Endothelial cell of umbilical vein (primary cell): ENCODE measurements around the gene CRTC1. TPM values are rescaled to one million over a fixed set of nuclear protein-coding genes. Genes with fewer than 3 reads are reported as not detected.
"Not testable (repeated sequence)": the region's sequence is repeated elsewhere in the genome, so short reads cannot be mapped to it uniquely, and the experiment has no call there.

Source experiments
- BruUV-seq: library from RNA; stranded (reverse); fragments of 400-500 nt; replicated peaks from 2 replicates; lab custom pipeline; 2021; lab: Mats Ljungman, UMichigan
- CTCF ChIA-PET: fragments of 300-600, 350-600 bp; sonication (Branson Sonifier 250); formaldehyde crosslinking; loops from one replicate; lab custom pipeline; 2021; ENCODE audit warnings: antibody characterized with exemption, inconsistent platforms; lab: Charles Lee
- POLR2A ChIA-PET: fragments of 300-600, 350-600 bp; sonication (Branson Sonifier 250); formaldehyde crosslinking; loops from one replicate; lab custom pipeline; 2021; ENCODE audit warnings: antibody characterized with exemption, inconsistent platforms; lab: Charles Lee
- DNase-seq: peaks from one replicate; pipeline ENCODE4 v3.0.0-alpha.2; 2011; ENCODE audit warnings: low read depth, low spot score
- FAIRE-seq: peaks from 2 replicates; lab custom pipeline; 2011; peaks lifted over from hg19 to GRCh38; lab: Jason Lieb, UNC
- H2AFZ ChIP-seq: 2 replicates; pipeline ENCODE4 v1.6.0; 2012; ENCODE audit warnings: low read depth, low read length, control low read depth, inconsistent platforms
- H3K27ac ChIP-seq: 2 replicates; pipeline ENCODE4 v1.5.1; 2011; ENCODE audit warnings: low read depth, mild to moderate bottlenecking, control low read depth, low read length, moderate library complexity; ENCODE audit not compliant: insufficient read depth
- H3K27me3 ChIP-seq, 2 experiments: 2 replicates each; pipeline versions ENCODE4 v1.6.0 to v1.6.1; 2011; ENCODE audit warnings: low read length in 2 of 2, mixed read lengths in 1 of 2; ENCODE audit not compliant: control insufficient read depth in 2 of 2, insufficient read depth in 2 of 2
- H3K36me3 ChIP-seq, 2 experiments: 2 replicates in 1 of 2; 3 replicates in 1 of 2; pipeline ENCODE4 v1.5.1; 2011; ENCODE audit warnings: low read length in 2 of 2, mild to moderate bottlenecking in 1 of 2, moderate library complexity in 1 of 2; ENCODE audit not compliant: control insufficient read depth in 2 of 2, insufficient read depth in 2 of 2; ENCODE audit errors: extremely low read depth in 1 of 2
- H3K4me1 ChIP-seq: 3 replicates; pipeline ENCODE4 v1.5.1; 2011; ENCODE audit warnings: mild to moderate bottlenecking, low read length; ENCODE audit not compliant: control insufficient read depth, insufficient read depth; ENCODE audit errors: extremely low read depth
- H3K4me2 ChIP-seq: 2 replicates; pipeline ENCODE4 v1.6.1; 2011; ENCODE audit warnings: low read length, control low read depth, mixed read lengths; ENCODE audit not compliant: insufficient read depth
- H3K4me3 ChIP-seq, 3 experiments: fragments of 200-600 bp in 1 of 3; sonication (generic), shearing (Covaris generic) in 1 of 3; replicated peaks in 1 of 3; 2 replicates each; pipeline ENCODE4 v1.5.1; 2011 to 2016; ENCODE audit warnings: control low read depth in 3 of 3, low read length in 3 of 3, mild to moderate bottlenecking in 2 of 3, inconsistent platforms in 1 of 3, low read depth in 1 of 3, moderate library complexity in 1 of 3; ENCODE audit not compliant: insufficient read depth in 1 of 3
- H3K79me2 ChIP-seq: 2 replicates; pipeline ENCODE4 v1.6.0; 2012; ENCODE audit warnings: low read length, inconsistent platforms; ENCODE audit not compliant: control insufficient read depth, insufficient read depth
- H3K9ac ChIP-seq: replicated peaks from 2 replicates; pipeline ENCODE3; 2011; ENCODE audit warnings: low read length, control low read depth; ENCODE audit not compliant: insufficient read depth; ENCODE audit errors: extremely low read depth
- H3K9me1 ChIP-seq: replicated peaks from 3 replicates; pipeline ENCODE4 v1.6.0; 2011; ENCODE audit warnings: mild to moderate bottlenecking, low read length; ENCODE audit not compliant: control insufficient read depth, insufficient read depth; ENCODE audit errors: extremely low read depth
- H3K9me3 ChIP-seq: replicated peaks from 2 replicates; pipeline ENCODE4 v1.5.1; 2012; ENCODE audit warnings: low read length, inconsistent platforms; ENCODE audit not compliant: control insufficient read depth, insufficient read depth
- H4K20me1 ChIP-seq: replicated peaks from 2 replicates; pipeline ENCODE3; 2011; ENCODE audit warnings: mild to moderate bottlenecking, low read length; ENCODE audit not compliant: control insufficient read depth, insufficient read depth; ENCODE audit errors: extremely low read depth
- FOS ChIP-seq: IDR thresholded peaks from 2 replicates; pipeline ENCODE4 v1.6.1; 2011; ENCODE audit warnings: mild to moderate bottlenecking, low read length, moderate library complexity, borderline replicate concordance; ENCODE audit not compliant: insufficient read depth
- POLR2A ChIP-seq: IDR thresholded peaks from 2 replicates; pipeline ENCODE4 v1.6.1; 2012; ENCODE audit warnings: low read depth, mild to moderate bottlenecking, control low read depth, low read length
- dilution Hi-C: fragments of 300-500 bp; cut with MboI; formaldehyde crosslinking; loops from one replicate; pipeline ENCODE4 v1.15.0; 2019; ENCODE audit warnings: low sequenced_read_pairs; ENCODE audit not compliant: extremely low pct_ligation_motif_present
- intact Hi-C: fragments of 100-400 bp; cut with micrococcal nuclease; formaldehyde crosslinking; loops from one replicate; pipeline ENCODE4 v1.10.0; 2022
- polyA plus RNA-seq, 4 experiments: library from polyadenylated mRNA; depleted of rRNA in 3 of 4; stranded (reverse) in 3 of 4; unstranded in 1 of 4; fragments of >200 nt; gene quantifications; 2 replicates each; pipeline versions ENCODE4 v1.2.1 to v1.2.3, GENCODE V29; 2011 to 2012; ENCODE audit warnings: missing spikeins in 1 of 4
- total RNA-seq: library from RNA; stranded (reverse); gene quantifications from 2 replicates; pipeline ENCODE4 v1.2.3, GENCODE V29; 2021
- TF ChIP-seq, protein P1 (sequence below), 2 donors: IDR thresholded peaks; 1 replicate in 1 of 2; 2 replicates in 1 of 2; pipeline ENCODE4 v1.5.1; 2011; ENCODE audit warnings: low read length in 2 of 2, mild to moderate bottlenecking in 2 of 2, moderate library complexity in 2 of 2, control low read depth in 1 of 2, inconsistent platforms in 1 of 2, low read depth in 1 of 2; ENCODE audit not compliant: insufficient read depth in 1 of 2; ENCODE audit errors: extremely low read depth in 1 of 2
- TF ChIP-seq, protein P2 (sequence below): IDR thresholded peaks from 2 replicates; pipeline ENCODE4 v1.6.1; 2011; ENCODE audit not compliant: insufficient read depth, insufficient read length

CRTC1 gene
- total and polyA plus RNA-seq, 2 donors (not counting 3 experiments of a cell fraction or from before 2014, with no cell fraction given) = 4.2 to 11.4 TPM

DNA sequence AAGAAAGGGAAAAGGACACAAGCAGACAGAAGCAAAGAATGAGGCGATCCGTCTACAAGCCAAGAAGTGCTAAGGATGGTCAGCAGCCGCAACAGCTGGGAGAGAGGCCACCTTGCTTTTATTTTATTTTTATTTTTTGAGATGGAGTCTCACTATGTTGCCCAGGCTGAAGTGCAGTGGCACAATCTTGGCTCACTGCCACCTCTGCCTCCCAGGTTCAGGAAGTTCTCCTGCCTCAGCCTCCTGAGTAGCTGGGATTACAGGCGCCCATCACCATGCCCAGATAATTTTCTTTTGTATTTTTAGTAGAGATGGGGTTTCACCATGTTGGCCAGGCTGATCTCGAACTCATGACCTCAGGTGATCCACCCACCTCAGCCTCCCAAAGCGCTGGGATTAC, 44.1 kb downstream of the CRTC1 start:
- H2AFZ ChIP-seq, CTCF ChIA-PET, BruUV-seq, H3K9me1 ChIP-seq, H3K27ac ChIP-seq, intact Hi-C loops, POLR2A ChIA-PET, H3K4me1 ChIP-seq, H3K36me3 ChIP-seq, H3K27me3 ChIP-seq, H3K9me3 ChIP-seq, H3K79me2 ChIP-seq, H3K4me3 ChIP-seq, H3K9ac ChIP-seq, dilution Hi-C loops, H4K20me1 ChIP-seq, FAIRE-seq, DNase-seq, H3K4me2 ChIP-seq: not testable (repeated sequence)

DNA sequence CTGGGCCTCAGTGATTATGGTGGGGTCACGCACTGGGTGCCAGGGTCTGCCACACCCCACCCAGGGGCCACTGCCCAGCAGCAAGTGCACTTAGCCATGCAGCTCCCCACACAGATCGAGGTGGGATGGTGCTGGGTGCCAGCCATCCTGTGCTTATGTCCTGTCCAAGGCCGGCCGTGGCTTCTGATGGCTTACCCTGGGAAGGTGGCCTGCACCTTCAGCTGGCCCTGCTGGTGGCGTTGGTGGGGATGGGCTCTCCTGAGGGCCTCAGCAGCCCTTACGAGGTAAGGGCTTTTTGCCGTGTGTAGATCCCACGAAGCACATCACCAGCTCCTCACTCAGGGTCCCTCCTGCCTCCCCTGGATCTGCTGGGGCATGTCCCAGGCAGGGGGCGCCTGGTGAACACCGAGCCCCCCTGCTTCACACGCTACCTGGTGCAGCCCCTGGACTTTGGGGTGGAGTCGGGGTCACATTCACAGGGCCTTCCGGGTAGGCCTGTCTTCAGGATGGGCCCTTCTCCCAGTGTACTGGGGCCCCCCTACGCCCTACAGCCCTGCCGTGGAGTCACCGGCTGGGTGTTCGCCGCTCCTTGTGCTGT, 46.6 kb downstream of the CRTC1 start:
- Histone ChIP-seq H3K27ac (no peak overlapping the region), H3K4me1 (no peaks in the 10 kb centered on the region), H3K9me3 (no peaks in the 10 kb centered on the region), H4K20me1 (no peaks in the 10 kb centered on the region), H2AFZ (no peak overlapping the region), H3K4me3 (no peak overlapping the region), H3K9ac (no peak overlapping the region), H3K36me3 (no peaks in the 10 kb centered on the region), H3K79me2 (no peaks in the 10 kb centered on the region), H3K4me2 (no peak overlapping the region), H3K9me1 (no peaks in the 10 kb centered on the region), H3K27me3 (no peaks in the 10 kb centered on the region)
- no peak for FAIRE-seq
- intact Hi-C loops (no loop called here), dilution Hi-C loops (no loop called here)
- ChIA-PET POLR2A (no interaction called here), CTCF (no interaction called here)
- no peak for DNase-seq
- TF ChIP-seq POLR2A (no peak), FOS (no peak)
- TF ChIP-seq, protein P1, sequence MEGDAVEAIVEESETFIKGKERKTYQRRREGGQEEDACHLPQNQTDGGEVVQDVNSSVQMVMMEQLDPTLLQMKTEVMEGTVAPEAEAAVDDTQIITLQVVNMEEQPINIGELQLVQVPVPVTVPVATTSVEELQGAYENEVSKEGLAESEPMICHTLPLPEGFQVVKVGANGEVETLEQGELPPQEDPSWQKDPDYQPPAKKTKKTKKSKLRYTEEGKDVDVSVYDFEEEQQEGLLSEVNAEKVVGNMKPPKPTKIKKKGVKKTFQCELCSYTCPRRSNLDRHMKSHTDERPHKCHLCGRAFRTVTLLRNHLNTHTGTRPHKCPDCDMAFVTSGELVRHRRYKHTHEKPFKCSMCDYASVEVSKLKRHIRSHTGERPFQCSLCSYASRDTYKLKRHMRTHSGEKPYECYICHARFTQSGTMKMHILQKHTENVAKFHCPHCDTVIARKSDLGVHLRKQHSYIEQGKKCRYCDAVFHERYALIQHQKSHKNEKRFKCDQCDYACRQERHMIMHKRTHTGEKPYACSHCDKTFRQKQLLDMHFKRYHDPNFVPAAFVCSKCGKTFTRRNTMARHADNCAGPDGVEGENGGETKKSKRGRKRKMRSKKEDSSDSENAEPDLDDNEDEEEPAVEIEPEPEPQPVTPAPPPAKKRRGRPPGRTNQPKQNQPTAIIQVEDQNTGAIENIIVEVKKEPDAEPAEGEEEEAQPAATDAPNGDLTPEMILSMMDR (IDR thresholded peaks at IDR 0.05; ENCODE audit: extremely low read depth in 1 of 2, insufficient read depth in 1 of 2, low read depth in 1 of 2, low read length in 2 of 2) = no peak
- TF ChIP-seq, protein P2, sequence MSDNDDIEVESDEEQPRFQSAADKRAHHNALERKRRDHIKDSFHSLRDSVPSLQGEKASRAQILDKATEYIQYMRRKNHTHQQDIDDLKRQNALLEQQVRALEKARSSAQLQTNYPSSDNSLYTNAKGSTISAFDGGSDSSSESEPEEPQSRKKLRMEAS = no peak
- BruUV-seq = no TSS peak
